ENCODE data around the gene HCAR3.
A peak's percentile ranks its signal among the peaks of the same experiment; 100 is the strongest.
"Not testable (repeated sequence)": the region's sequence is repeated elsewhere in the genome, so short reads cannot be mapped to it uniquely, and the experiment has no call there.

The HCAR3 gene

GRCh38 chr12:122716658-122717057, at the start of gene HCAR3:
TSS of gene HCAR3 (minus strand) at chr12:122716811. CDS start at chr12:122716737, 74 bp downstream.
- not testable (repeated sequence) for DNase-seq

- DNase-seq = no peak
These were observed 41.0 kb upstream of the HCAR3 start for GRCh38 chr12:122757568-122757967.

GRCh38 chr12:122754790-122755189, 38.2 kb upstream of the HCAR3 start:
- no peak for DNase-seq

- no peak for DNase-seq
These were observed 36.7 kb upstream of the HCAR3 start for GRCh38 chr12:122753319-122753650.

GRCh38 chr12:122752464-122753318, 36.1 kb upstream of the HCAR3 start, which contains the start of gene DENR:
TSS of gene DENR (plus strand) at chr12:122752824. CDS start at chr12:122753702, 878 bp downstream.
- DNase-seq = peak; percentile 99

GRCh38 chr12:122750781-122751515, 34.3 kb upstream of the HCAR3 start:
- DNase-seq = not testable (repeated sequence)

GRCh38 chr12:122749569-122750332, 33.1 kb upstream of the HCAR3 start:
- DNase-seq = no peak

- no peak for DNase-seq
These were observed 30.9 kb upstream of the HCAR3 start for GRCh38 chr12:122747224-122748135.

GRCh38 chr12:122743895-122744525, 27.4 kb upstream of the HCAR3 start:
- DNase-seq = no peak

- DNase-seq = peak; percentile 15
These were observed 23.7 kb upstream of the HCAR3 start for GRCh38 chr12:122740351-122740750.

GRCh38 chr12:122738571-122738970, 22.0 kb upstream of the HCAR3 start:
- peak; percentile 18 for DNase-seq

GRCh38 chr12:122732611-122733010, 16.0 kb upstream of the HCAR3 start:
- DNase-seq = no peak

- no peak for DNase-seq
These were observed 15.6 kb upstream of the HCAR3 start for GRCh38 chr12:122732170-122732569.

- peak; percentile 71 for DNase-seq
These were observed 13.8 kb upstream of the HCAR3 start, which contains the start of gene HCAR1 for GRCh38 chr12:122730215-122731014. TSS of gene HCAR1 (minus strand) at chr12:122730844. CDS start at chr12:122730339, 505 bp downstream.

GRCh38 chr12:122729583-122730214, 13.1 kb upstream of the HCAR3 start:
- DNase-seq = no peak

GRCh38 chr12:122726080-122726558, 9.5 kb upstream of the HCAR3 start:
- no peak for DNase-seq

GRCh38 chr12:122725452-122726079, 9.0 kb upstream of the HCAR3 start:
- no peak for DNase-seq

- DNase-seq = no peak
These were observed 8.1 kb upstream of the HCAR3 start for GRCh38 chr12:122724641-122725243.

- no peak for DNase-seq
These were observed 5.8 kb upstream of the HCAR3 start for GRCh38 chr12:122722387-122722786.

All from activated CD8-positive, alpha-beta memory T cell treated with anti-CD3 and anti-CD28 coated beads, Interleukin-2, amount 50 U/mL, for 48 hours (primary cell).